GM23248 (cell line): ENCODE results near the gene RCC2.

Experiments used
- EZH2 ChIP-seq: fragments of 200-600 bp; sonication (generic); IDR thresholded peaks from 2 replicates; pipeline ENCODE4 v1.6.1; 2018; ENCODE audit warnings: antibody characterized with exemption, mild to moderate bottlenecking; ENCODE audit not compliant: insufficient read depth, poor library complexity, severe bottlenecking
- EZH2phosphoT487 ChIP-seq: fragments of 200-600 bp; sonication (generic); IDR thresholded peaks from 2 replicates; pipeline ENCODE4 v1.6.1; 2018; ENCODE audit warnings: antibody characterized with exemption, moderate library complexity, mild to moderate bottlenecking, low read depth; ENCODE audit not compliant: insufficient read depth

DNA sequence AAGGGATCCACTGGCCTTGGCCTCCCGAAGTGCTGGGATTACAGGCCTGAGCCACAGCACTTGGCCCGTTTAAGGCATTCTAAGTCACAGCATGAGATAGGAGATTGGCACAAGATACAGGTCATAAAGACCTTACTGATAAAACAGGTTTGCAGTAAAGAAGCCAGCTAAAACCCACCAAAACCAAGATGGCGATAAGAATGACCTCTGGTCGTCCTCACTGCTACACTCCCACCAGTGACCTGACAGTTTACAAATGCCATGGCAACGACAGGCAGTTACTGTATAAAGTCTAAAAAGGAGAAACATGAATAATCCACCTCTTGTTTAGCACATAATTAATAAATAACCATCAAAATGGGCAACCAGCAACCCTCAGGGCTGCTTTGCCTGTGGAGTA is 33.3 kb upstream of the RCC2 start:
- TF ChIP-seq EZH2phosphoT487 (no peak), EZH2 (no peak)
